Measurements from ENCODE around the gene PRDM10.

The PRDM10 gene

GRCh38 chr11:130008326-130008725 lies 5.7 kb upstream of the PRDM10 start:
- FAIRE-seq: no peak

GRCh38 chr11:130006929-130007328 lies 4.3 kb upstream of the PRDM10 start:
- no peak for FAIRE-seq

GRCh38 chr11:130003717-130004001 lies 1.0 kb upstream of the PRDM10 start:
- peak; percentile 70 for FAIRE-seq

GRCh38 chr11:130002846-130003716 lies 446 bp upstream of the PRDM10 start:
- peak; percentile 91 for FAIRE-seq

- no peak for FAIRE-seq
These were observed 929 bp downstream of the PRDM10 start for GRCh38 chr11:130001461-130002351.

GRCh38 chr11:130000552-130001176 lies 2.0 kb downstream of the PRDM10 start:
- no peak for FAIRE-seq

- no peak for FAIRE-seq
These were observed 3.2 kb downstream of the PRDM10 start for GRCh38 chr11:129999407-129999806.

- no peak for FAIRE-seq
These were observed 3.7 kb downstream of the PRDM10 start for GRCh38 chr11:129998905-129999304.

- no peak for FAIRE-seq
These were observed 4.5 kb downstream of the PRDM10 start for GRCh38 chr11:129998107-129998506.

GRCh38 chr11:129997513-129997912 lies 5.1 kb downstream of the PRDM10 start:
- peak; percentile 17 for FAIRE-seq

GRCh38 chr11:129996113-129996870 lies 6.3 kb downstream of the PRDM10 start:
- no peak for FAIRE-seq

GRCh38 chr11:129995163-129995562 lies 7.5 kb downstream of the PRDM10 start:
- no peak for FAIRE-seq

- peak; percentile 93 for FAIRE-seq
These were observed 10.3 kb downstream of the PRDM10 start for GRCh38 chr11:129992161-129992944.

GRCh38 chr11:129989149-129989813 lies 13.4 kb downstream of the PRDM10 start:
- FAIRE-seq: no peak

- FAIRE-seq: no peak
These were observed 14.7 kb downstream of the PRDM10 start for GRCh38 chr11:129987950-129988349.

- FAIRE-seq: no peak
These were observed 16.8 kb downstream of the PRDM10 start for GRCh38 chr11:129985823-129986222.

GRCh38 chr11:129980086-129980485 lies 22.5 kb downstream of the PRDM10 start:
- no peak for FAIRE-seq

- FAIRE-seq: no peak
These were observed 23.5 kb downstream of the PRDM10 start for GRCh38 chr11:129979046-129979605.

- FAIRE-seq: no peak
These were observed 24.2 kb downstream of the PRDM10 start for GRCh38 chr11:129978447-129978846.

GRCh38 chr11:129976328-129976727 lies 26.3 kb downstream of the PRDM10 start:
- no peak for FAIRE-seq

GRCh38 chr11:129975543-129975942 lies 27.1 kb downstream of the PRDM10 start:
- FAIRE-seq: no peak
